Left hindlimb (tissue), 1 donor: ENCODE results near the gene GIGYF1.
"Not testable (repeated sequence)": the region's sequence is repeated elsewhere in the genome, so short reads cannot be mapped to it uniquely, and the experiment has no call there.

ENCODE experiments used
- DNase-seq: peaks from one replicate; pipeline ENCODE4 v3.0.0-alpha.2; 2018

Gene GIGYF1

DNA sequence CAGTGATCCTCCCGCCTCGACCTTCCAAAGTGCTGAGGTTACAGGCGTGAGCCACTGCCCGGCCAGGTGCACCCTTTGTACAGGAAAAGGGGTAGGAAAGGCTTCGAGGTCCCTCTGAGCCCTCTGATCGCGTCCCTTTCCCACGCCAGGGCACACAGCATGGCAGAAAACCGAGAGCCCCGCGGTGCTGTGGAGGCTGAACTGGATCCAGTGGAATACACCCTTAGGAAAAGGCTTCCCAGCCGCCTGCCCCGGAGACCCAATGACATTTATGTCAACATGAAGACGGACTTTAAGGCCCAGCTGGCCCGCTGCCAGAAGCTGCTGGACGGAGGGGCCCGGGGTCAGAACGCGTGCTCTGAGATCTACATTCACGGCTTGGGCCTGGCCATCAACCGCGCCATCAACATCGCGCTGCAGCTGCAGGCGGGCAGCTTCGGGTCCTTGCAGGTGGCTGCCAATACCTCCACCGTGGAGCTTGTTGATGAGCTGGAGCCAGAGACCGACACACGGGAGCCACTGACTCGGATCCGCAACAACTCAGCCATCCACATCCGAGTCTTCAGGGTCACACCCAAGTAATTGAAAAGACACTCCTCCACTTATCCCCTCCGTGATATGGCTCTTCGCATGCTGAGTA, 12.7 kb upstream of the GIGYF1 start:
- DNase-seq: no peak

DNA sequence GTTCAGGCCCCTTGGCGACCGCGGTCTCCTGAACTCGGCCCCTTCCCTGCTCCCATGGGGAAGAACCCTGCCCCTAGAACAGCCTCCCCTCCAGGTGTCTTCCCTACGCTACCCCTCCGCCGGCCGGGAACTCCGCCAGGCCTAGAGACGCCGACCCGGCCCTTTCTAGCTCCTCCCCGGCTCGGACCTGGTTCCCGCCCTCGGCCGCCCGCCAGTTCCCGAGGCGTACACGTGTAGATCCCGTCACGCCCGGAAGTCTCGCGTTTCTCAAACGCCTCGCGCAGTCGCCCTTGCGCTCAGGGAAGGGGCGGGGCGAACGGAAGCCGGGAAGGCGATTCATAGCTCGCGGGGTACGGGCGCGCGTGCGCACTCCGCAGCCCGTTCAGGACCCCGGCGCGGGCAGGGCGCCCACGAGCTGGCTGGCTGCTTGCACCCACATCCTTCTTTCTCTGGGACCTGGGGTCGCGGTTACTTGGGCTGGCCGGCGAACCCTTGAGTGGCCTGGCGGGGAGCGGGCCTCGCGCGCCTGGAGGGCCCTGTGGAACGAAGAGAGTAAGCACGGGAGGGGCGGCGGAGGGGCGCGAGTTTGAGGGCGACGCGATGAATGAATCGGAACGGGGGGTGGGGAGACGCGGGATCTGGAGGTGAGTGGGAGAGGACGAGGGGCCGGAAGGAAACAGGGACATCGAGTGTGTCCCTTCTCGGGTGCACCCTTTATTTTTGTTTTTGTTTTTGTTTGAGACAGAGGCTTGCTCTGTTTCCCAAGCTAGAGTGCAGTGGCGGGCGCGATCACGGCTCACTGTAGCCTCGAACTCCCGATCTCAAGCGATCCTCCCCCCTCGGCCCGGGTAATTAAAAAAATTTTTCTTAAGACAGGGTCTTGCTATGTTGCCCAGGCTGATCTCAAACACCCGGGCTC, 12.0 kb upstream of the GIGYF1 start, which contains the start of gene POP7:
POP7 (plus strand) TSS at position 369 of the 919 bp plus-strand sequence. CDS start 710 bp downstream, outside the sequence.
- DNase-seq: peak; percentile 99

DNA sequence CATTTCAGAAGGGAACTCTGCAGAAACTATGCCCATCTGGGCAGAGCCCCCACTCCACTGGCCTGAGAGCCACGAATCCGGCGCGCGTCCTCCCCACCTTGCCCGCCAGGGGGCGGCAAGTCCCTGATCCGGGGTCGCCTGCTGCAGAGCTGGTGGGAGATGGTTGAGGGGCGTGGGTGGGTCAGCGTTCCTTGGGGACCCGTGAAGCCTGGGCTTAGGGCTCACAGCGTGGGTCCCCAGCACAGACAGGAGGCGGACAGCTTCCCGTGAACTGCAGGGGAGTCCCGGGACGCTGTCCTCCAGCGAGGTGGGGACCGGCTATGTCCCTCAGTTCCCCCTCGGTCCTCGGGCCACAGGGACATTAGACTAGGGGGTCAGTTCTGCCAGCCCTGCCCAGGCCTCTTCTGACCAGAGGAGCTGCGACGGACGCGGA, 11.3 kb upstream of the GIGYF1 start:
- DNase-seq: peak; percentile 90

DNA sequence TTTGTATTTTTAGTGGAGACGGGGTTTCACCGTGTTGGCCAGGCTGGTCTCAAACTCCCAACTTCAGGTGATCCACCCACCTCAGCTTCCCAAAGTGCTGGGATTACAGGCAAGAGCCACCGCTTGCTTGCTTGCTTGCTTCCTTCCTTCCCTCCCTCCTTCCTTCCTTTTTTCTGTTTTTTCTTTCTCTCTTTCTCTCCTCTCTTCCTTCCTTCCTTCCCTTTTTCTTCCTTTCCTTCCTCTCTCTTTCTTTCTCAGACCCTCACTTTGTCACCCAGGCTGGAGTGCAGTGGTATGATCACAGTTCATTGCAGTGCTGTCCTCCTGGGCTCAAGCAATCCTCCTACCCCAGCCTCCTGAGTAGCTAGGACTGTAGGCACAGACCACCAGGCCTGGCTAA, 7.0 kb upstream of the GIGYF1 start:
- not testable (repeated sequence) for DNase-seq

DNA sequence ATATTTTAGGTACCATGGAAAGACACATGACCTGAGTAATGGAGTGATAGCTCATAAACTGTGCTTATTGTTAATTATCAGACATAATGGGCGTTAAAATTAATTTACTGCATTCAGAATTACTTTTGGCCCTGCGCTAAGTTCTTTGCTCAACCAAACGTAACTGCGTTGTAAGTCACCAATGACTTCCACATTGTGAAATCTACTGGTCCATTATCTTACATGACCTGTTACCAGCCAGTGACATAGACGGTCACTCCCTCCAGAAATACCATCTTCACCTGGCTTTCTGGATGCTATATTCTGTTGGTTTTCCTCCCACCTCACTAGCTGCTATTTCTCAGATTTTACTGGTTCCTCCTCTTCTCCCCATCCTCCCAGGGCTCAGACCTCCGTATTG, 5.0 kb upstream of the GIGYF1 start:
- no peak for DNase-seq

DNA sequence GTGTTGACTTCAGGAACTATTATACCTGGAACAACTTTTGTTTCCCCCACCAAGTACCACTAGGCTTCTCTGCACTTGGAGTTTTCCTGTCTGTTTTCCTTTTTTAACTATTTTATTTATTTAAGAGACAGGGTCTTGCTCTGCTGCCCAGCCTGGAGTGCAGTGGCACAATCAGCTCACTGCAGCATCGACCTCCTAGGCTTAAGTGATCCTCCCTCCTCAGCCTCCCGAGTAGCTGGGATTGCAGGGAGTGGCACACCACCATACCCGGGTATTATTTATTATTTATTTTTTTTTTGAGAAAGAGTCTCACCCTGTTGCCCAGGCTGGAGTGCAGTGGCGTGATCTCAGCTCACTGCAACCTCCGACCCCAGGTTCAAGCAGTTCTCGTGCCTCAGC, 2.1 kb upstream of the GIGYF1 start:
- DNase-seq: no peak

DNA sequence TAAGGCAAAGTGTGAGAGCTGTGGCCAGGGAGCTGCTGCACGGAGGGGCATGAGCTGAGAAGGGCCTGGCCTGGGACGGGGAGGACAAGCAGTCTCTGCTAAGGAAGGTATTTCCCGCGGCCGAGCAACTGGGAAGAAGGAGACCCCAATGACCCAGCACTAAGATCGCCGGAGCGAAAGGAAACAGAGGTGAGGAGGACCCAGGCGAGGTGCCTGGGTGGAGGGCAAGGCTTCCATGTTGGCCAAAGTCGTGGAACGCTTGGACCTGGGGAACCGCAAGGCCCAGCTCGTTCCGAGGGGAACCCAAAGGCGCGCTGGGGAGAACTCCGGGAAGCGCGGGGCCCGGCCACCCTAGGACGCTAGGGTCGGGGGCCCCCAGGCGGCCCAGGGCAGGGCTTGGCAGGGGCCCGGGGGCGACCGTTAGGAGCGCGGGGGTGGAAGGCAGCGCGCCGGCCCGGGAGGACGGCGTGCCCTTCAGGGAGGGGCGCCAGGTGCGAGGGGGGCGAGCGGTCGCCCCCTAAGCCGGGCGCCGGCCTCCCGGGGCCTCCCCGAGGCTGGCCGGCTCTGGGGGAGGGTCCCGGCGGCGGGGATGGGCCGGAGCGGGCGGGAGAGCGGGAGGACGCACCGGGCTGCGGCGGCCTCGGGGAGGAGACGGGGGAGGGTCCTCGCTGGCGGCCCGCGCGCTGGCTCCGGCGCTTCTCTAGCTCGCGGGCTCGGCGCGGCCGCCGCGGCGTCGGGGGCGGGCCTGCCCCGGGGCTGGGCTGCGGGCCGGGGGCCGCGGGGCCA, 545 bp downstream of the GIGYF1 start:
- DNase-seq: no peak

DNA sequence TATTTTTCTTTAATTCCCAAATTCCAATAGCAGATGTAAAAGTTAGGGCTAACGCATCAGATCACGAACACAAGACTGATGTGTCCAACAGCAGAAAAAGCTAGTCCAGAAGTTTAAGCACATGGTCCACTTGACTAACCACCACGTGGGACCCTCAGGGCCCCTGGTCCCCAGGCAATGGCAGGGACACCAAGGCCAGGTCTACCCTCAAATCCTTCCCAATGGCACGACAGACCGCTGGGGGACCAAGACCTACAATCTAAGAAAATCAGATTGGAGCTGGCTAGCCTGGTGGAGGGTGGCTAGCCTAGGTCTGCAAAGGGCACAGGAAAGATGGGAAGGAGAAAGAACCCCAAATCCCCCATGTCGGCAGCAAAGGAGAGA, 1.5 kb downstream of the GIGYF1 start:
- DNase-seq: no peak

DNA sequence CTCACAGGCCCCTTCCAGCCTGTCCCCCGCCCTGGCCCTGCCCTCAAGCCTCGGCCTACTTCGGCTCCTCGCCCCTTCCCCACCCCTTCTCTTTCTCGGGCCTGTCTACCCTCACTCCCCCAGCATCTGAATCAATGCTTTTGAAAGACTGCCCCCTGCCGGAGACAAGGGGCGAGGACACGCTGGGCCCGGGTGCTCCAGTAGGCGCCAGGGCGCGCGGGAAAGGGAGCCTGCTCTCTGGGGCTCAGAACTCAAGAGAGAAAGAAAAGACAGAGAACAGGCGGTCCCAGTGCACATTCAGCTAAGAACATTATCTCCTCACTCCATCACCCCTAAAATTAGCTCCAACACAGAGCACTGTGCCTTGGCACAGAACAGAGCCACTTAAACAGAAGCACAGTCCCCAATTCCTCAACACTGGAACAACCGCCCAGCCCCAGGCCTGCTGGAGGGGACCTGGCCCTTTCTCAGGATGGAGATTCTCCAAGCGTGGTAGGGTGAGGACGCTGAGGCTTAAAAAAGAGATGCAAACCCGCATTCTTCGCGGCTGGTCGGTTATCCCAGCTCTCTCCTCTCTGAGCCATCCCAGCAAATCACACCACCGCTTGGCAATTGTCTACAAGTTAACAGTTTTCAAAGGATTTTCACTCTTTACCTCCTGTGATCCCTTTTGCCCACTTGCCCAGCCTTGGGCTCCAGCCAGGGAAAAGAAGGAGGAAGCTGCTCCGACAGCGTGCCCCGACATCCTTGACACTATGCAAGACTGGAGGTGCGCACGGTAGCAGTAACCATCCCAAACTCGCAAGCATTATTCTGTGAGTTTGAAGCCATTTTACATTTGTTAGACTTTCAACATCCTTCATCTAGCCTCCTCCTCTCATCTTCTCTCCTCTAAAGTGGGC, 2.1 kb downstream of the GIGYF1 start:
- DNase-seq: peak; percentile 83

DNA sequence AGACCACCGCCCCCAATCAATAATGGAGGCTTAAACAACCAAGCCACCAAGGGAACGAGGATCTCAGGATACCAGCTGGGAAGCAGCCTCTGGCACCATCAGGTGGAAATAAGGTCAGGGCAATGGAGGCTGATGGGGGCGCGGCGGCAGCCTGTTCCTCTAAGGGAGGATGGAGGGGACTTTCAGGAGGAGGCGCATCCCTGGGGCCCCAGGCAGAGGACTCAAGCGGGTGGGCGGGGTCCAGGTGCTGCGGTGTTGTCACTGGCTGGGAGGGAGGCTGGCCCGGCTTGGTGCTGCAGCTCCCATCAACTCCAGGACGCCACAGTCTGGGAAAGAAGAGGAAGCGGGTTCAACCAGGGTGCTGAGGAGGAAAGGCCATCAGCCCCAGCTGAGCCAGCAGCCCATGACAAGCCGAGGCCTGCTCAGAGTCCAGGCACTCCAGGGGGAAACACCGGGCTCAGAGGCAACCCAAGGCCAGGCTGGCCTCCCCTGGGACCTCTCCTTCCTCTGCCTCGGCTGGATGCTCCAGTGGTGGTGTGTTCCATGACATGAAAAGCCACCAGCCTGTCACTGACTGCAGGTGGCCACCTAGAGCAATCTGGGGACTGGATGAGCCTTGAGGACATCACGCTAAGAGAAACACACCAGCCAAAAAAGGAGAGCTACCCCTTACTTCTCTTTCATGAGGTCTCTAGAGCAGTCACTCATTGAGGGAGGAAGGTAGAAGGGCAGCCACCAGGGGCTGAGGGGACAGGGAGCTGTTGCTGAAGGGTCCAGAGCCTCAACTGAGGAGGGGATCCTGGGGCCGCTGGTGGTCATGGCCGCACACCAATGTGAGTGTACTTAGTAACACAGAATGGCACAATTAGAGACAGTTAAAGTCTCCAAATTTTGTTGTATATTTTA, 4.6 kb downstream of the GIGYF1 start:
- no peak for DNase-seq

DNA sequence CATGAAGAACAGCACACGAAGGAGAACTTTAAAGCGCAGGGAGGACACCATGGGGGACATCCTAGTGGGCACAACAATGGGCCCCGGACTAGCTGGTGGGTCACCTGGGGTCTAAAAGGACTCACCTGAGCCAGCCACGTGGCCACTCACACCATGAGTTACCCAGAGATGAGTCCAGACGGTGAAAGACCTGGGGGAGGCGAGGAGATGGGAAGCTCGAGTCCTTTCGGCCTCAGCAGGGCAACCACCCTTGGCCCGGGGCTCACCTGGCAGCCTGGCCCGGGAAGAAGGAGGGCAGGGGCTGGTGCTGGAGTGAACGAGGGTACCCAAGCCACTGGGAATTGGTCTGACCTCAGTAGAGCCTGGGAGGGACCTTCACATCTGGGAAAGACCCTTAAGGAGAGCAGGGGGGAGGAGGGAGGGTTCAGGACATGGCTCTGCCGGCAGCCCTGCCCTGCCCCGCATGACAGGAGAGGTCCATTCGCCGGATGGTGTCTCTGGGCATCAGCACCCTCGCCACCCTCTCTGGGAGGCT, 5.7 kb downstream of the GIGYF1 start:
- no peak for DNase-seq

DNA sequence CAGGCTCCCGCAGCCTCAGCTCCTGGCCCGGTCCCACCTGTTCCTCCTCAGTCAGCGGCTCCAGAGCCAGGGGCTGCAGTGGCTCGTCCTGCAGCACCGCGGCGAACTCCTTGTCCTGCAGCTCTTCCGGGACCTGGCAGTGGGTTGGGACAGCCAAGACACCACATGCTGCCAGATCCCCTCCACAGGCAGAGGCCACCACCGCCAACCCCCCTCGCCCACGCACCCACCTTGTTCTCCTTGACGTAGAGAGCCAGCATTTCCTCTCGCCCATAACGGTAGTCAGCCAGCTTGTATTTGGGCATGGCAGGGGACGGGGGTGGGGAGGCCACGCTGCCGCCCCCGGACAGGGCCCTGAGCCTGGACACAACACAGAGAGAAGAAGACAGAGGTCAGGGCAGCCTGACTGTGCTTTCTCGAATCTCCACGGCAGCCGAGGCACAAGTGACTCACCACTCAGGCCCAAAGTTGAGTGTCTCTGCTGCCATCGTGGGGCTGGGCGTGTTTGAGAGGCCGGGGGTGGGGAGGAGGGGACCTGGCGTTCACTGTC, 6.2 kb downstream of the GIGYF1 start:
- no peak for DNase-seq

DNA sequence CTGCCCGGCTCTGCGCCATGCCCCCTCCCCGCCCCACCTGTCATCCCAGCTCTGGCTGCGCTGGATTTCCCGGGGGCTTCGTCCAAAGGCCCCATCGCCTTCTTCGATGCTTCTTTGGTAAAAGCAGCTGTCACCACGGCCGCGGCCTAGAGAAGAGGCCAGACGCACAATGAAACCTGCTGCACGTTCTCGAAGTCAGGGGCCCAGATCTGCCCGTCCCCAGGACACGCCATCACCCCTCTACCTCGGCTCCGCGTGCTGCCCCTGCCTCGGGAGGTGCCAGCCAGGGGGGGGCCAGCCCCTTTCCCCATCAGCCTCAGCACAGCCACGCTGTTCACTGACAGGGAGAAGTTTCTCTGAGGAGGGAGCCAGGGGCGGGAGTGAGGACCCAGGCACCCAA, 6.8 kb downstream of the GIGYF1 start:
- DNase-seq: no peak

DNA sequence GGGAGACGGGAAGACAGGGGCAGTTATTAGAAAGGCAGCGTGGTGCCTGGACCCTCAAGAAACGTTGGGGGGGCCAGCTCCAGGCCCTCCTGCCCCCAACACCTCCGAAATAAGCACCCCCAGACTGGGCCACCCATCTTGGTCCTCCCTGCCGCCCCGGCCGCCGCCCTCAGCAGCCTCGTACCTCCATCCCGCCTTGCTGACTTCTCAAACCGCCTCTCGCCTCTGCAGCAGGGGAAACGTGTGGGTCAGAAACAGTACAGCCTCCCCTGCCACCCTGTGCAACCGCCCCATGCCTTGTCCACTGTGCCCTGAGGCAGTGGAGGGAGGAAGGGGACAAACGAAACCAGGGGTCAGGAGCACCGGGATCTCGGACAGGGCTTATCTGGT, 7.2 kb downstream of the GIGYF1 start:
- no peak for DNase-seq

DNA sequence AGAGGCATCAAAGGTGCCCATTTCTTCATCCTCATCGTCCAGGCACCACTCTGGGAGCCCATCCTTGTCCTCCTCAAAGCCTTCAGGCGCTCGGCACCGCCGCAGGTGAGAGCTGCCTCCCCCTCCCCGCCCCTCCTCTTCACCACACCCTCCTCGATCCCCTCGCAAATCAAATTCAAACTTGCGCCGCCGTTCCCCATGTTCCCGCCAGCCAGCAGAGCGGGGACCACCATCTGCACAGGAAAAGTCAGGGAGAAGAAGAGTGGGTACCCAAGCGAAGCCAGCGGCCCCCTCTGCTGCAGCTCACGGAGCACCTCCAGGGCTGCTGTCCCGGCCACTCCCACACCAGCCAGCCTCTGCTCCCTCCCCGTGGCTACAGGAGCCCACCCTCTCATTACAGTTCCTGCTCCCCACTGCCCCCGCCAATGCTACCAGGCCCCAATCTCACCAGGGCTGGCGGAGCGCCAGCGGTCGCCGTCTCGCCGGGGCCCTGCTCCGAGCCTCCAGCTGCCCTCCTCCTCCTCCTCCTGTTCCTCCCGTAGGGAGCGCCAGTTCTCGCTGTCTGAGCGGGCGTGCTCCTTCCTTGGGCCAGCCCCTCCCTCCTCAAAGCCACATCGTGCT, 7.7 kb downstream of the GIGYF1 start:
- DNase-seq: no peak

DNA sequence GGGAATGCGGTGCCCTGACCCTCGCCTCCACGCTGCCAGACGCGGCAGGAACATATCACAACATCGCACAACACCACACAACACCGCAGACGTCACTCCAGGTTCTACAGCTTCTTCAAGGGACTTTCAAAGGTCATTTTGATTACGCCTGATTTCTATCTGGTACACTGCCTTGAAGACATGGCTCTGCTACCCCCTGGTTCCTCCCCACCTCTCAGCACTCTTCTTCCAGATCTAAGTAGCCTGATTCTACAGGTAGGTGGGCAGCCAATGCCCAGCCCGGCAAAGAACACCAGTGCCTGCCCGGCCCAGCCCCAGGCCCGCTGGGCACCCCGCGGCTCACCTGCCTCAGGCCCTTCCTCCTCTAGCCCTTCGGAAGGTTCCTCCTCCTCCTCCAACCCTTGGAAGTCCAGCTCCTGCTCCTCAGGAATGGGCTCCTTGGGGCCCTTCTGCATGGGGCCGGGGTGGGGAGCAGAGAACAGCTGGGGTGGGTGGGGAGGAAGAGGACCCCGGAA, 8.4 kb downstream of the GIGYF1 start:
- DNase-seq: no peak

DNA sequence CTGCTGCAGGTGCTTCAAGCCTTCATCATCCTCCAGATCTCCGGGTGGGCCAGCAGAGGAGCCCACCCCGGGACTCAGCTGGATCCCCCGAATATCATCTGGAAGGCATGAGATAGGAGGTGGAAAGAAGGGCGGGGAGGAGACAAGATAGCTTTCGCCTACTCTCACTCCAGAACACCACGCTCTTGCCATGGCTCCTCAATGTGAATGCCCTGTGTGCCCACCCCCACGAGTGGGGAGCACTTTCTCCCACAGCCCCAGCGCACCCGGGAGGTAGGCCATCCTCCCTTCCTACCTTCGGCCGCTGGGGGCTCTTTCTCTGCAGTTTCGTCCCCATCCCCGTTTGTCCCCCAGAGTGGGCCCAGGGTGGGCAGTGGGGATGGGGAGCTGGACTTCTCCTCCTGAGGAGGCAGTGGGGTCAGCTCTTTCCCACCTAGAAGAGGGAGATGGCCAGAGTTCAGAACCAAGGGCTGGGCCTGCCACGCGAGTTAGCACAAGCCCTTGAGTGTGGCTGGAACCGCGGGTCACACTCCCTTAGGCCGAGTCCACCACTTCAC, 8.9 kb downstream of the GIGYF1 start:
- DNase-seq: no peak

DNA sequence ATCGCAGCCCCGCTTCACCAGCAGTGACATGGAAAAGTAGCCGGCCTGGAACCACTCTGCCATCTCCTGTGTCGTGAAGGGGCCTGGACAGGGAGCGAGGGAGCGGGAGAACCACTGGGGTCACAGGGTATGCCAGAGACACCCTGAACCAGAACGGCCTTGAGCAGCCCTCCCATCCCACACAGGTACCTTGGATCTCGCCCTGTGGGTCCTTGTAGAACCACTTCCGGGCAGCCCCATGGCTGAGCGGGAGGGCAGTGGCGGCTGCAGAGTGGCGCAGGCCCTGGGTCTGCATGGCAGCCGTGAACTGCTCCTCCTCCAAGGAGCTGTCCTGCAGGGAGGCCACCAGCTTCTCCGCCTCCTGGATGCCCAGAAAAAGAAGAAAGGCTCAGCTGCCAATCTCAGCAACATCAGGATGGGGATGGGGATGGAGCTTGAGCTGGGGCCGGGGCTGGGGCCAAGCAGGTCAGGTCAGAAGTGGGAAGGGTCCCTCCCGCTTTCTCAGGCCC, 9.5 kb downstream of the GIGYF1 start:
- DNase-seq: no peak
